OCI-LY3 (cell line): Measurements from ENCODE around the gene HHIP.
"Not testable (repeated sequence)": the region's sequence is repeated elsewhere in the genome, so short reads cannot be mapped to it uniquely, and the experiment has no call there.

Experiments
- EZH2phosphoT487 ChIP-seq: fragments of 200-600 bp; shearing (Covaris generic); IDR thresholded peaks from 2 replicates; pipeline ENCODE4 v1.6.1; 2018; ENCODE audit warnings: antibody characterized with exemption, mixed run types, low read depth
- TF ChIP-seq, protein P1 (sequence below): fragments of 200-600, 300-600 bp; sonication (generic); IDR thresholded peaks from 2 replicates; pipeline ENCODE4 v1.5.1; 2014; ENCODE audit warnings: antibody characterized with exemption, low read length, low read depth

DNA sequence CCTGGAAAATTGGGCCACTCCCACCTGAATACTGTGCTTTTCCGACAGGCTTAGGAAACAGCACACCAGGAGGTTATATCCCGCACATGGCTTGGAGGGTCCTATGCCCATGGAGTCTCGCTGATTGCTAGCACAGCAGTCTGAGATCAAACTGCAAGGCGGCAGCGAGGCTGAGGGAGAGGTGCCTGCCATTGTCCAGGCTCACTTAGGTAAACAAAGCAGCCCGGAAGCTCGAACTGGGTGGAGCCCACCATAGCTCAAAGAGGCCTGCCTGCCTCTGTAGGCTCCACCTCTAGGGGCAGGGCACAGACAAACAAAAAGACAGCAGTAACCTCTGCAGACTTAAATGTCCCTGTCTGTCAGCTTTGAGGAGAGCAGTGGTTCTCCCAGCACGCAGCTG is 122.9 kb downstream of the HHIP start:
- TF ChIP-seq, protein P1, sequence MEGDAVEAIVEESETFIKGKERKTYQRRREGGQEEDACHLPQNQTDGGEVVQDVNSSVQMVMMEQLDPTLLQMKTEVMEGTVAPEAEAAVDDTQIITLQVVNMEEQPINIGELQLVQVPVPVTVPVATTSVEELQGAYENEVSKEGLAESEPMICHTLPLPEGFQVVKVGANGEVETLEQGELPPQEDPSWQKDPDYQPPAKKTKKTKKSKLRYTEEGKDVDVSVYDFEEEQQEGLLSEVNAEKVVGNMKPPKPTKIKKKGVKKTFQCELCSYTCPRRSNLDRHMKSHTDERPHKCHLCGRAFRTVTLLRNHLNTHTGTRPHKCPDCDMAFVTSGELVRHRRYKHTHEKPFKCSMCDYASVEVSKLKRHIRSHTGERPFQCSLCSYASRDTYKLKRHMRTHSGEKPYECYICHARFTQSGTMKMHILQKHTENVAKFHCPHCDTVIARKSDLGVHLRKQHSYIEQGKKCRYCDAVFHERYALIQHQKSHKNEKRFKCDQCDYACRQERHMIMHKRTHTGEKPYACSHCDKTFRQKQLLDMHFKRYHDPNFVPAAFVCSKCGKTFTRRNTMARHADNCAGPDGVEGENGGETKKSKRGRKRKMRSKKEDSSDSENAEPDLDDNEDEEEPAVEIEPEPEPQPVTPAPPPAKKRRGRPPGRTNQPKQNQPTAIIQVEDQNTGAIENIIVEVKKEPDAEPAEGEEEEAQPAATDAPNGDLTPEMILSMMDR, result not testable (repeated sequence)
- not testable (repeated sequence) for TF ChIP-seq EZH2phosphoT487
